Fibroblast of lung (primary cell): Measurements from ENCODE around the gene SSBP1. TPM values are rescaled to one million over a fixed set of nuclear protein-coding genes. Genes with fewer than 3 reads are reported as not detected.

ENCODE experiments used
- DNase-seq, 2 donors: peaks; one replicate each; pipeline versions ENCODE4 v3.0.0 to v3.0.0-alpha.2; 2010; ENCODE audit warnings: low read depth in 2 of 2
- H2AFZ ChIP-seq: 2 replicates; pipeline ENCODE4 v1.5.1; 2012; ENCODE audit warnings: low read length, control low read depth, inconsistent platforms
- H3K27ac ChIP-seq: 2 replicates; pipeline ENCODE4 v1.5.1; 2011; ENCODE audit warnings: low read length, control low read depth; ENCODE audit not compliant: insufficient read depth
- H3K27me3 ChIP-seq: 2 replicates; pipeline ENCODE4 v1.5.1; 2011; ENCODE audit warnings: mild to moderate bottlenecking, low read length; ENCODE audit not compliant: control insufficient read depth, insufficient read depth
- H3K36me3 ChIP-seq: 2 replicates; pipeline ENCODE4 v1.5.1; 2011; ENCODE audit warnings: low read length; ENCODE audit not compliant: control insufficient read depth, insufficient read depth
- H3K4me1 ChIP-seq: 2 replicates; pipeline ENCODE4 v1.5.1; 2011; ENCODE audit warnings: low read length; ENCODE audit not compliant: control insufficient read depth, insufficient read depth; ENCODE audit errors: extremely low read depth
- H3K4me2 ChIP-seq: 2 replicates; pipeline ENCODE4 v1.5.1; 2011; ENCODE audit warnings: low read length, control low read depth; ENCODE audit not compliant: insufficient read depth; ENCODE audit errors: extremely low read depth
- H3K4me3 ChIP-seq, 4 experiments: fragments of 200-600 bp in 1 of 4; sonication (generic) in 1 of 4; replicated peaks in 1 of 4; 2 replicates each; pipeline ENCODE4 v1.5.1; 2011 to 2016; ENCODE audit warnings: low read length in 4 of 4, low read depth in 3 of 4, mild to moderate bottlenecking in 3 of 4, control low read depth in 2 of 4, inconsistent platforms in 1 of 4, mixed read lengths in 1 of 4; ENCODE audit not compliant: insufficient read depth in 1 of 4; ENCODE audit errors: control extremely low read depth in 1 of 4
- H3K79me2 ChIP-seq: 2 replicates; pipeline ENCODE4 v1.5.1; 2012; ENCODE audit warnings: mild to moderate bottlenecking, low read length, inconsistent platforms; ENCODE audit not compliant: control insufficient read depth, insufficient read depth
- H3K9ac ChIP-seq: 2 replicates; pipeline ENCODE4 v1.5.1; 2011; ENCODE audit warnings: mild to moderate bottlenecking, low read length, control low read depth; ENCODE audit not compliant: insufficient read depth
- H3K9me3 ChIP-seq: 2 replicates; pipeline ENCODE4 v1.5.1; 2012; ENCODE audit warnings: low read depth, low read length; ENCODE audit not compliant: control insufficient read depth, insufficient read depth
- H4K20me1 ChIP-seq: 2 replicates; pipeline ENCODE4 v1.5.1; 2011; ENCODE audit warnings: low read length; ENCODE audit not compliant: control insufficient read depth, insufficient read depth; ENCODE audit errors: extremely low read depth
- CTCF ChIP-seq, 2 donors: IDR thresholded peaks in 1 of 2; conservative IDR thresholded peaks in 1 of 2; 1 replicate in 1 of 2; 2 replicates in 1 of 2; pipeline ENCODE4 v1.5.1; 2011 to 2012; ENCODE audit warnings: low read length in 2 of 2, control low read depth in 1 of 2, inconsistent platforms in 1 of 2, low read depth in 1 of 2, mild to moderate bottlenecking in 1 of 2
- EZH2 ChIP-seq: IDR thresholded peaks from 2 replicates; pipeline ENCODE4 v1.5.1; 2012; ENCODE audit warnings: low read length, control low read depth, mild to moderate bottlenecking; ENCODE audit errors: missing control alignments
- polyA plus RNA-seq, 2 donors: library from polyadenylated mRNA; depleted of rRNA in 1 of 2; stranded (reverse) in 1 of 2; unstranded in 1 of 2; fragments of >200 nt; gene quantifications; 2 replicates each; pipeline ENCODE4 v1.2.1, GENCODE V29; 2011 to 2012; ENCODE audit warnings: missing spikeins in 1 of 2
- total RNA-seq: library from RNA; depleted of rRNA; stranded (reverse); fragments of >200 nt; gene quantifications from 2 replicates; pipeline ENCODE4 v1.2.1, GENCODE V29; 2014

Gene SSBP1
- total and polyA plus RNA-seq, 2 donors (not counting 1 experiment from before 2014, with no cell fraction given) = 119 to 209 TPM

- Histone ChIP-seq H2AFZ (no peak overlapping the region), H3K9me3 (no peaks in the 10 kb centered on the region), H3K4me1 (no peaks in the 10 kb centered on the region), H3K27ac (no peak overlapping the region), H3K9ac (no peak overlapping the region), H3K4me3 (peak overlapping the region; percentile 62 to 95 (median 82)), H4K20me1 (no peaks in the 10 kb centered on the region), H3K36me3 (peaks cover 8% of the 10 kb centered on the region), H3K79me2 (peaks cover 30% of the 10 kb centered on the region), H3K4me2 (peak overlapping the region; percentile 84), H3K27me3 (no peaks in the 10 kb centered on the region)
- DNase-seq = no peak
- no peak for TF ChIP-seq CTCF (conservative IDR thresholded peaks at IDR 0.05 in 1 of 2, IDR thresholded peaks at IDR 0.05 in 1 of 2; ENCODE audit: low read depth in 1 of 2, low read length in 2 of 2)
- TF ChIP-seq EZH2 = no peak
These were observed 1.1 kb downstream of the SSBP1 start for GRCh38 chr7:141739250-141739649.

GRCh38 chr7:141742229-141742628 is 4.1 kb downstream of the SSBP1 start:
- Histone ChIP-seq H4K20me1 (no peaks in the 10 kb centered on the region), H3K9me3 (no peaks in the 10 kb centered on the region), H3K27ac (no peak overlapping the region), H3K4me1 (no peaks in the 10 kb centered on the region), H3K4me2 (no peak overlapping the region), H2AFZ (no peak overlapping the region), H3K4me3 (no peak overlapping the region), H3K79me2 (peaks cover 30% of the 10 kb centered on the region), H3K27me3 (no peaks in the 10 kb centered on the region), H3K36me3 (peaks cover 11% of the 10 kb centered on the region), H3K9ac (no peak overlapping the region)
- TF ChIP-seq CTCF (conservative IDR thresholded peaks at IDR 0.05 in 1 of 2, IDR thresholded peaks at IDR 0.05 in 1 of 2; ENCODE audit: low read depth in 1 of 2, low read length in 2 of 2) (no peak), EZH2 (no peak)
- peak in 1 of 2 donors; percentile 6 for DNase-seq

- no peak for DNase-seq
- peaks cover 20% of the 10 kb centered on the region for H3K79me2 ChIP-seq
- no peaks in the 10 kb centered on the region for H3K27me3 ChIP-seq
- H3K36me3 ChIP-seq = peaks cover 11% of the 10 kb centered on the region
- H3K27ac ChIP-seq = no peak overlapping the region
- no peak overlapping the region for H3K9ac ChIP-seq
- no peaks in the 10 kb centered on the region for H4K20me1 ChIP-seq
- no peak overlapping the region for H3K4me2 ChIP-seq
- H3K4me3 ChIP-seq = no peak overlapping the region
- no peak overlapping the region for H2AFZ ChIP-seq
- no peaks in the 10 kb centered on the region for H3K9me3 ChIP-seq
- no peaks in the 10 kb centered on the region for H3K4me1 ChIP-seq
- TF ChIP-seq EZH2 = no peak
- no peak for TF ChIP-seq CTCF (conservative IDR thresholded peaks at IDR 0.05 in 1 of 2, IDR thresholded peaks at IDR 0.05 in 1 of 2; ENCODE audit: low read depth in 1 of 2, low read length in 2 of 2)
These were observed 6.0 kb downstream of the SSBP1 start for GRCh38 chr7:141744131-141744530.
